ENCODE results near the gene CARD14. TPM values are rescaled to one million over a fixed set of nuclear protein-coding genes. Genes with fewer than 3 reads are reported as not detected.
"Not testable (repeated sequence)": the region's sequence is repeated elsewhere in the genome, so short reads cannot be mapped to it uniquely, and the experiment has no call there.

The CARD14 gene
- total RNA-seq, 1 experiment from 2014 or later, result 2.3 TPM

GRCh38 chr17:80242505-80242904 is 72.7 kb downstream of the CARD14 start:
- Histone ChIP-seq H3K9me3 (ENCODE audit: low read length) (no peaks in the 10 kb centered on the region), H3K27me3 (ENCODE audit: low read length) (no peaks in the 10 kb centered on the region), H3K27ac (ENCODE audit: low read length) (no peak overlapping the region), H3K79me2 (ENCODE audit: low read length) (no peaks in the 10 kb centered on the region), H3K4me2 (ENCODE audit: low read length) (no peak overlapping the region), H4K20me1 (ENCODE audit: low read length) (no peaks in the 10 kb centered on the region), H3K9me2 (replicated peaks; ENCODE audit: low read length) (no peaks in the 10 kb centered on the region), H3F3A (ENCODE audit: low read length, unreplicated experiment) (no peaks in the 10 kb centered on the region), H3K4me1 (ENCODE audit: insufficient read depth, low read length) (no peaks in the 10 kb centered on the region), H3K36me3 (ENCODE audit: low read depth, low read length) (peaks cover 3% of the 10 kb centered on the region; the same call in 1 of the 2 replicates), H3K4me3 (ENCODE audit: low read length) (no peak overlapping the region), H3K9ac (ENCODE audit: low read length) (no peak overlapping the region), H2AFZ (ENCODE audit: low read length) (no peak overlapping the region)
- no peak for TF ChIP-seq EZH2 (IDR thresholded peaks at IDR 0.05; ENCODE audit: low read length, unreplicated experiment)
- no peak for TF ChIP-seq CTCF (conservative IDR thresholded peaks at IDR 0.05; ENCODE audit: low read depth, low read length)
- ChIA-PET CTCF (no interaction called here), POLR2A (ENCODE audit: unreplicated experiment) (no interaction called here)
- DNase-seq (no peak), ATAC-seq (no peak)
- BruUV-seq (replicated peaks), result no TSS peak
- intact Hi-C loops (cut with micrococcal nuclease), result no loop called here

GRCh38 chr17:80243526-80244433 is 74.0 kb downstream of the CARD14 start:
- no peak for TF ChIP-seq EZH2 (IDR thresholded peaks at IDR 0.05; ENCODE audit: low read length, unreplicated experiment)
- no peak for TF ChIP-seq EZH2phosphoT487 (IDR thresholded peaks at IDR 0.05; ENCODE audit: borderline replicate concordance, low read length)
- TF ChIP-seq CTCF (conservative IDR thresholded peaks at IDR 0.05; ENCODE audit: low read depth, low read length), result no peak
- DNase-seq (no peak), ATAC-seq (no peak)
- Histone ChIP-seq H3K4me3 (ENCODE audit: low read length) (no peak overlapping the region), H3K4me2 (ENCODE audit: low read length) (no peak overlapping the region), H3K36me3 (ENCODE audit: low read depth, low read length) (0 out of 2 replicates have a peak, but pooled peaks cover 3% of the 10 kb centered on the region), H3K9ac (ENCODE audit: low read length) (no peak overlapping the region), H3K9me2 (replicated peaks; ENCODE audit: low read length) (no peaks in the 10 kb centered on the region), H3K27ac (ENCODE audit: low read length) (no peak overlapping the region), H4K20me1 (ENCODE audit: low read length) (no peaks in the 10 kb centered on the region), H3F3A (ENCODE audit: low read length, unreplicated experiment) (no peaks in the 10 kb centered on the region), H3K4me1 (ENCODE audit: insufficient read depth, low read length) (no peaks in the 10 kb centered on the region), H3K27me3 (ENCODE audit: low read length) (no peaks in the 10 kb centered on the region), H2AFZ (ENCODE audit: low read length) (no peak overlapping the region), H3K9me3 (ENCODE audit: low read length) (no peaks in the 10 kb centered on the region), H3K79me2 (ENCODE audit: low read length) (no peaks in the 10 kb centered on the region)
- CTCF ChIA-PET, result no interaction called here
- intact Hi-C loops (cut with micrococcal nuclease), result no loop called here
- POLR2A ChIA-PET (ENCODE audit: unreplicated experiment), result no interaction called here
- no TSS peak for BruUV-seq (replicated peaks)

- H3K9ac ChIP-seq (ENCODE audit: low read length); H3K4me1 ChIP-seq (ENCODE audit: insufficient read depth, low read length); DNase-seq; H4K20me1 ChIP-seq (ENCODE audit: low read length); H3K9me2 ChIP-seq (replicated peaks; ENCODE audit: low read length); CTCF ChIA-PET; H3K9me3 ChIP-seq (ENCODE audit: low read length); H3K27me3 ChIP-seq (ENCODE audit: low read length); H3K4me2 ChIP-seq (ENCODE audit: low read length); POLR2A ChIA-PET (ENCODE audit: unreplicated experiment); H3K27ac ChIP-seq (ENCODE audit: low read length); H3K79me2 ChIP-seq (ENCODE audit: low read length); H3F3A ChIP-seq (ENCODE audit: low read length, unreplicated experiment); H3K36me3 ChIP-seq (ENCODE audit: low read depth, low read length); intact Hi-C loops (cut with micrococcal nuclease); H2AFZ ChIP-seq (ENCODE audit: low read length); BruUV-seq (replicated peaks); ATAC-seq; H3K4me3 ChIP-seq (ENCODE audit: low read length): not testable (repeated sequence)
Measured at GRCh38 chr17:80244448-80244847, 74.6 kb downstream of the CARD14 start.

Data from PC-3 (cell line).